ENCODE results near the gene WWTR1.

WWTR1 gene

GRCh38 chr3:149657926-149658743, at the start of gene WWTR1:
Gene WWTR1 (minus strand): TSS chr3:149658025. CDS start chr3:149657306, 719 bp downstream.
- DNase-seq = peak; percentile 69

DNA sequence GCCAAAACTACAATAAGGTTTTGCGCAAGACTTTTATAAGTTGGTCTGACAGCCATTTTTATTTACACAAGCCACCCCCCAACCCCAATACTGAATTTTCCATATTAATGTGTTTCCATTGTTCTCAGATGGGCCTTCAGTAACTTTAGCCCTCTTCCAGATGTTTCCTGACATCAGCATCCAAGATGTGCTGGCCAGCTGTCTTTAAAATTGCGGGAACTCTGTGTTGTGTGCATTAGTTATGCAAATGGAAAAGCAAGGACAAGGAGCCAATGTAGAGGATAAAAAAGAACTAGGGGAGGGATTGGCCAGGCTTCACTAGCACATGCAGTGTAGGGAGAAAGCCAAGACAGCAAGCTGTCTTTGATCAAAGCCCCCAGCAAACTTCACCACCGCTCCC, 49.1 kb upstream of the WWTR1 start:
- no peak for DNase-seq

DNA sequence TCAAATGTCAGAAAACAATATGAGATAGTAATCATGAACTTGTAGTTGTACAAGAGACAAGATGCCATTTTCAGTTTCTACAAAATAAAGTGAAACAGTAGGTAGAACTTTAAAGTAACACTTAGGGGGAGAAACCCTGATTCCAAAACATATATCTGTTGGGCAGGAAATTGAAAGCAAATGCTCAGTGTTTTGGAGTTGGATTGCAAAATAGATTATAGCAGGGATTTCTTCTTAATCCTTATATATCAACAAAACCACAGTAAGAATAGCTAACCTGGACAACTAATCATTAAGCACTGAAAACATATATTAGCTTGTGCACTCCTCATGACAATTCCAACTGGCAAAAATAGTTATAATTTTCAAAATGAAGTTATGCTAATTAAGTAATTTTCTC, 47.6 kb upstream of the WWTR1 start:
- no peak for DNase-seq

GRCh38 chr3:149703466-149703865, 45.6 kb upstream of the WWTR1 start:
- DNase-seq = no peak

DNA sequence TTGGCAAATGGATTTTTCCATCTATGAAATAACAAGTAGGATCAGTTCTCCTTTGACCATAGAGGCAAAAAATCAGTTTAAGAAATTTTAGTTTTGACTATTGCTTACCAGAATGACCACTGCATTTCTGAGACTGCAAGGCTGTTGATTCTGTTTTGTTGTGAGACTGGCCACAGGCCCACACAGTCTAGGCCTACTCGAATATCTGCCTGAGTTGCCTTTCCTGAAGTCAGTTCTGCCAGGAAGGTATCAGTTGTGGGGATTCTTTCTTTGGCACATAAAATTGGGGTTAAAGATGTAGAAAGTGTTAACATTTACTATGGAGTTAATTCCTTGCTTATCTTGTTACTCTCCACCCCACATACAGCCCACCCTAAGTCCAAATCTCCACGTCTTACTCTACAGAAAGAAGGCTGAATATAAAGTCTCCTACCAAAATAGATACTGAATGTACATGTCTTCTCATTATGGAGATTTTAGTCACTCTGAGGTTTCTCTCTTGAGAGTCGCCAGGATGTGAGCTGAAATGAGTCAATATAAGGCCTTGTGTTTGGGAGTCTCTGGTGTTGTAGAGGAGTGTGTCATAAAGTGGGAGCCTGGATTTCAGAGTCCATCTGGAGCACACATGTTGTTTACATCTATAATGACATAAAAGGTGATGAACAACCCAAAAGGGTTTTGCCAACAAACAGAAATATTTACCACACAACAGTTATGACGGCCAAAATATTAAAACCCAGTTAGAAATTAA, 45.0 kb upstream of the WWTR1 start:
- DNase-seq = peak; percentile 70

- DNase-seq = peak; percentile 73
These were observed 44.1 kb upstream of the WWTR1 start for GRCh38 chr3:149701977-149702350.

DNA sequence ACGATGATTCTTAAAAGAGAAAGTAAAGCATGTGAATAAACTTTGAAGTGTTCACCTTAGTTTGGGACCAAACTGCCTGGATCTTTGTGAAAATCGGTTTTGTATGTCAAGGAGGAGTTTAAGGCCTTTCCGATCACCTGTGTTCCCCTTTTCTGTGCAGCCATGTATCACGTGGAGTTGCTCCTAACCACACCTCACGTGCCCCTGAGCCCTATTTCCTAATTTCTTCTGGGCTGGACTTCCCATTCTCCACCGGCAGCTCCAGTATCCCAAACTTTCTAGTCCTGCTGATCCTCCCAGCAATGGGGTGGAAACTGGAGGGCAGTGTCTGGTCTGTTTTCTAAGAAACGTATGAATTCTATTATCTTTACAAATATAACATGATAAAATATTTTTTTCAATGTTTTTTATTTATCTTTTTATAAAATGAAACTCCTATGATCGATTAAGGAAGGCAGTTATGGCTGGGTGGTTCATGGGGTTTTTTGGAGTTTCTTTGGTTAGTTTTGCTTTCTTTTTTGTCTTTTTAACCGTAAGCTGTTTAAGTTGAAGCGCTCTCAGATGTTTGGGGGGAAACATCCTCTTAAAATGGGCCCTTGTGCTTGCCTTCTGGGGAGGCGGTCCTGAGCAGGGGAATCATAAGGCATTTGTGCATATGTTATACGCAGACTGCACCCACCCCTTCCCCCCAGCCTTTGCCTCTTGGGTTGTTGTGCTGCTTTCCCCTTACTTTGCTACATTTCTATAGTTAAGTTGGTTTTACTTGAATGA, 43.6 kb upstream of the WWTR1 start:
- no peak for DNase-seq

DNA sequence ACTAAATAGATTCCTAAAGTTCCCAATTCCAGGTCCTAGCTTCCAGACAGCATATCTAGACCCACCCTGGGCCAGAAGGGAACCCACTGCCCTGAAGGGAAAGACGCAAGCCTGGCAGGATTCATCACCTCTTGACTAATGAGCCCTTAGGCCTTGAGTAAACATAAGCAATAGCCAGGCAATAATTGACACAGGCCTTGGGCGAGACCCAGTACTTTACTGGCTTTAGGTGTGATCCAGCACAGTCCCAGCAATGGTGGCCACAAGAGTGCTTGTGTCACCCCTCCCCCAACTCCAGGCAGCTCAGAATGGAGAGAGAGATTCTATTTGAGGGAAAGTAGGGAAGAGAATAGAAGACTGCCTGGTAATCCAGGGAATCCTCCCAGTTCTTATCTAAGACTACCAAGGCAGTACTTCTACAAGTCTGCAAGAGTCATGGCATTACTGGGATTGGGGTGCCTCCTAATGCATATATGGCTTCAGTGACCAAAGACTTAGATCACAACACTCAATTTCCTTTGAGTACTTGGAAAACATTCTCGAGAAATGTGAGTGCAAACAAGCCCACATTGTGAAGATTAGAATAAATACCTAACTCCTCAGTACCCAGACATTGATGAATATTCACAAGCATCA, 30.4 kb upstream of the WWTR1 start:
- DNase-seq = no peak

GRCh38 chr3:149686996-149687395, 29.2 kb upstream of the WWTR1 start:
- DNase-seq = no peak

GRCh38 chr3:149678351-149678950, 20.6 kb upstream of the WWTR1 start:
- DNase-seq = no peak

GRCh38 chr3:149673393-149673792, 15.6 kb upstream of the WWTR1 start:
- DNase-seq = no peak

- no peak for DNase-seq
These were observed 13.1 kb upstream of the WWTR1 start for GRCh38 chr3:149670742-149671492.

GRCh38 chr3:149667576-149667975, 9.8 kb upstream of the WWTR1 start:
- no peak for DNase-seq

DNA sequence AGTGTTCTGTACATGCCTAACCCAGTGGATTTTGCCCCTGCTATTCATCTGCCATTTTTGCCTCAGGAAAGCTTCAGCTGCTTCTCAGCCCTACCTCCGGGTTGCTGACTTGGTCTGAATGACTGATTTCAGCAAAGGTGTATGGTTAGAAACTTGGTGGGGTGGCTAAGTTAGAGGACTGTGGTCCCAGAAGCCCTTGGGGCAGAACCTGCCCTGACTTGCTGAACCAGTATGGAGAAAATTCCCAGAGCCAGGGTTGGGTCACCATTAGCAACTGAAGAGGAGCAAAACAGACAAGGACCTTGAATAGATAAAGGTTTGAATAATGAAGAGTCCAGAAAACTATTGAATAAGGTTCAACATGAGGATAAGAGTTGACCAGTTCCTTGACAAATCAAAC, 6.1 kb upstream of the WWTR1 start:
- no peak for DNase-seq

- DNase-seq = no peak
These were observed 4.5 kb upstream of the WWTR1 start for GRCh38 chr3:149662240-149662887.

GRCh38 chr3:149660462-149660861, 2.6 kb upstream of the WWTR1 start:
- no peak for DNase-seq

DNA sequence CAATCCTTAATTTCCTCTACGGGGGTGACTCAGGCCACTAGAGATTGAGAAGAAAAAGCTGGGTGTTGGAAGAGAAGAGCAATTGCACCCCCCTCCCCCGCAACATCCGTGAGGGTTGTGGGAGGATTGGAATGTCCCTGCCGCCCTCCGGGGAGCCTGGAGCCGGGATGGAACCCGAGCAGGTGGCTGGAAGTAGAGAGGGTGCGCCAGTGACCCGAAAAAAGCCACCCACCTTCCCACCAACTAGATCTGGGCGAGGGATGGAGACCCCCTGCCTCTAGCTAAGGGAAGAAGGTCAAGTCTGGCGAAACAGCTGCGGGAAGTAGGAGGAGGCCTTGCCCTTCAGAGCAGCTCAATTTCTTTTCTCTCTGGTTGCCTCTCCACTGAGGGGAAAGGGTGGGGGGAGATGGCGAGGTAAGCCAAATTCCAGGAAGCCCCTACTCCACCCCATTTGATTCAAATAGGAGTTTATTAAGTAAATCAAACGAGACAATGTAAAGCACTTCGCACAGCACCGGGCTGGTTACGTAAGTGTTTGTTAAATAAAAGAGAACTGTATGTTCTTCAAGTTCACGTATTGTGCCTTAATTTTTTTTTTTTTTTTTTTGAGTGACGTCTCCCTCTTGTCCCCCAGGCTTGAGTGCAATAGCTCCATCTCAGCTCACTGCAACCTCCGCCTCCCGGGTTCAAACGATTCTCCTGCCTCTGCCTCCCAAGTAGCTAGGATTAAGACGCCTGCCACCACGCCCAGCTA, 1.1 kb upstream of the WWTR1 start:
- DNase-seq = no peak

DNA sequence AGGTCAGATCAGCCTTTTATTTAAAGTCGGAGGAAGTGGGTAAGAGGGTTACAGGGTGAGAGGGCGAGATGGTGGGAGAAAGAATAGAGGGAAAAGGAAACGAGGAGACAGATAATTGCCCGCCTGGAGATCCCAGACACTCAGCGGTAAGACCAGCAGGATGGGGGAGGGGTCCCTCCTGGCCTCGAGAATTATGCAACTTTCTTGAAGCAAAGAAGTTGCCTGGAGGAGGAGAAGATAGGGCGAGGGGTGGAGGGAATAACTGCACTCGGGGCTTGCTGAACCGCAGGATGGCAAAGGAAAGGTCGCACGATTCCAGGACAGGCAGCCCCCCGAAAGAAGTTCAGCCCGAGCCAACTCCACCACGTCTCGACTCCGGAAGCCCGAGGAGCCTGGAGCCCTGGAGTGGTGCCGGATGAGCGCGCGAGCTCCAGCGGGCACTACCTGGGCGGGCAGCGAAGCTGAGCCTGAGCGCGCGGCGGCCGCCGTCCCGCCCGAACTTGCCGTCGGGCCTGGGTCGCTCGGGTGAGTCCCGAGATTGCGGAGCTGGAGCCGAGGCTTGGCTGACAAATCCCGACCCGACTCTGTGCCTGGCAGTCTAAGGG, 402 bp downstream of the WWTR1 start:
- DNase-seq = no peak

GRCh38 chr3:149655826-149656574, 1.8 kb downstream of the WWTR1 start:
- DNase-seq = no peak

All from activated CD4-positive, alpha-beta T cell treated with anti-CD3 and anti-CD28 coated beads, Interleukin-2, amount 50 U/mL, for 16 hours (primary cell).